C1 segment of cervical spinal cord (tissue), 14 donors: ENCODE results near the gene RTP2.
A peak's percentile ranks its signal among the peaks of the same experiment; 100 is the strongest.

Experiments
- DNase-seq, 14 donors: peaks; one replicate each; lab custom pipeline; 2025; lab: John Stamatoyannopoulos, UW

The RTP2 gene

DNA sequence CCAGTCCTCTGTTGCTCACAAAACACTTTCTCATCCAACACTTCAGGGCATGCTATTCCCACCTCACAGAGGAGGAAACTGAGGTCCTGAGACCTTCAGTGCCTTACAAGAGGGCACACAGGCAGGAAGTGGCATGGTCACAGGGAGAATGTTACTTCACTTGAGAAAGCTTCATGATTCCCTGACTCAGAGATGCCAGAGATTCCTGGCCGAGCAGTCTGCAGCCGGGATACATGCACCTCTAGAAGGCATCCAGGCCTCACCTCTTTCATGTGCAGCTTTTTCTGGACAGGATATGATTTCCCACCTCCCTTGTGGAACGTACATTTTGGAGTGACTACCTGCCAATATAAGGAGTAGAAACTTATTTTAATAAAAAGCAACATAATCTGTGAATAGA is 29.3 kb downstream of the RTP2 start:
- no peak for DNase-seq

DNA sequence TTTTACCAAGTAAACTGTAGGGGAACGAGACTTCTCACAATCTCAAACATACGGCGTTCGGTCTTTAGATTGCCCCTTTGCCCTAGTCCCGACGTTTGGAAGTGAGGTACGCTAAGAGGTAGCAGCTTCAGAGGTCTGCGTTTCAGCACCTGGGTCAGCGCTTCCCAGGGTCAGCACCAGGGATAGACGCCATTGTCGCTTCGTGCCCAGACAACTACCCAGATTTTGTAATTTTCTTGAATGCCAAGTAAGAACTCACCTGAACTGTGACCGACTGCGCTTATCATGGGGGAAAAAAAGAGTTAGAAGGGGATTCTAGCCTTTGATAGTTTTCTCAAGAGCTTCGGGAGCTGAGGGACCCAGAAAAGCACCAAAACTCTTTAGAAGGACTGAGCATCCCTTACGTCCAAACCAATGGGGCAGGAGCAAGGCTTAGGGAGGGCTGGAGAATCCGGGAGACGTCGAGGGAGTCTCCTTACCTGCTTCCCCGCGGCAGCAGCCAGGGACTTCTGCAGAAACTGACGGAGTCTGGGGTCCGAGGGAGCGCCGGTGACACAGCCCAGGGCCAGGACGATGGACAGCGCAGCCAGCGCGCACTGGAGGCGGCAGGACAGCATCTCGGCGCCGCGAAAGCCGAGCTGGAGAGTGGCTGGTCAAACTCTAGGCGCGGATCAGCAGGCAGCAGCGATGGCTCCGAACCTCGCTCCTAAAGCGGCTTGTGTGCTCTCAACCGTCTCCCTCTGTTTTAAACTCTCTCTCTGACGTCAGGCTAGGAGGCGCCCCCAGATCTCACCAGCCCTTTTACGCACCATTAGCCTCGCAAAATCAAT is 32.5 kb downstream of the RTP2 start, which contains the start of gene SST:
SST (minus strand) TSS at position 720 of the 830 bp plus-strand sequence; CDS start at position 617, 103 bp downstream.
- peak in 1 of 14 donors; percentile 6 for DNase-seq

DNA sequence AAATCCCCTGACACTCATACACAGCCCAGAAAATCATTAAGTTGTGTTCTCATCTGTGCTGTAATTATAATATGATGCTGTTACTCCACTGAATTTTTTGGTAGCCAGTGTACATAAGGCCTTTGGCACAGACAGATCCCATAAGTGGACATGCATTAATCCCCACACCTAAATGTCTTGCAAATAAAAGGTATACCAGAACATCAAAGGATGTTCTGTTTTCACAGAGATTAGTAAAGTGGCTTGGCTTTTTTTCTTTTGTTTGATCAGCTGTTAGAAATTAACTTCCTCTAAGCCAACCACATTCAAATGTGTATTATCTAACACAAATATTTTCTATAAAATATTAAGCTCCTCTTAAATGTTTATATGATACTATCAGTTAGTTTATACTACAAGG is 34.8 kb downstream of the RTP2 start:
- DNase-seq, result no peak

DNA sequence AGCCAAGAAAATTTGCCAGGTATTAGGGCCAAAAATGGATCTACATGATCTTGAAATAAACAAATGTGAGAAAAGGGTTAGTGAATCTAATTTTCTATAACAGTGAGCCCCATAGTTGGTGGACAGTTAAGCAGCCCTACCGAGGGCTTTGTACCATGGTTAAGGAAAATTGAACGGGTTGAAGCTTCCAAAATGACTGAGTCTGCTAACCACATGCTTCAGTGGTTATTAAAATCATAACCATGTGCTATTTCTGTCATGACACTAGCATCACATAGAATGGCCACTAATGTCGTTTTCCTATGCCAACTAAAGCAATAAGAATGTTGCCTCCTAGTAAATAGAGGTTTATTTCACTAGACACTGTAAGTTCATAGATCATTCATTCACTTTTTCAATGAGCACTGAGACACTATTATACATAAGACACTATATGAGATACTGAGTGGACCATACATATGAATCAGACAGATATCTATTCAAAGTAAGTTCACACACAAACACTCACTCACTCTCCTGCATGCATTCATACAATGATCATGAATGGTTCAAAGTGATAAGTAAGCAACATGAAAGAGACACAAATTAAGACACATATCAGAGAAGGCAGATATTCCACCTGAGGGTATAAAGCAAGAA is 36.5 kb downstream of the RTP2 start:
- no peak for DNase-seq

DNA sequence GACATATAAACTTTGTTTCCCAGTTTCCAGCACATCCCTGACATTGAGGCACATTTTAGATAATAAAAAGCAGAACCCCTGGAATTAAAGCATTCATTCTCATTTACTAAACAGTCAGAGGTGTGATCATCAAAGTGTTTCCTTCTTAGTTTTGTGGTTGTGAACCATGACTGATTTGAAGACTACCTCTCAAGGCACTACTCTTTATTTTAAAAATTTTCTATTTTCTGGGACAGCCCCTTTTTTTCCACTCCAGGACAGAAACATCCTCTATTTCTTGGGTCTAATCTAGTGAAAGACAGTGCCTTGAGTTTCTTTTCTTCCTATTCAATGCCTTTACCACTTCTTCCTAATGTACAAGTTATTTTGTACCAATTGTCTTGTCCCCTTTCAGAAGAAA is 37.3 kb downstream of the RTP2 start:
- DNase-seq, result no peak

DNA sequence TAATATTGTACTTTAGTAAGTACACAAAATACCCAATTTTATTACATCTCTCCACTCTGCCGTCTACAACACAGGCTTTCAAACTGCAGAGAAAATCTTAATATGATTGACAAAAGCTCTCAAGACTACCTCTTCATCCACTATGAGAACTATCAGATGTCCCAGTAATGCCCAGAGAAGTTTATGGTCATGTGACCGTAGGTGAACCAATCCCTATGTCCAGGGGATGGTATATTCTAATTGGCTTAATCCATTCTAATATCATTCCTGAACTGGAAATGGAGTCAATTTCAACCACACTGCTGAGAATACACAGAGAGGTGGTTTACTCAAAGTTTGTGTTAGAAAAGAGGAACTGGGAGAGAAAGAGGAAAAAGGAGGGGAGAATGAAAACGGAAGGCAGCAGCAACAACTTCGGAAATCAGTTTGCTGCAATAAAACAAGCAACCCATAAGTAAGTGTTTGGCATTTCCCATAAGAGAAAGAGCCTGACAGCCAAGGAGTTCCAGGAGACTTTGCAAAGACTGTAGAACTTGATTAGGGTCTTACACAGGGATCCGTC is 39.4 kb downstream of the RTP2 start:
- DNase-seq, result no peak

DNA sequence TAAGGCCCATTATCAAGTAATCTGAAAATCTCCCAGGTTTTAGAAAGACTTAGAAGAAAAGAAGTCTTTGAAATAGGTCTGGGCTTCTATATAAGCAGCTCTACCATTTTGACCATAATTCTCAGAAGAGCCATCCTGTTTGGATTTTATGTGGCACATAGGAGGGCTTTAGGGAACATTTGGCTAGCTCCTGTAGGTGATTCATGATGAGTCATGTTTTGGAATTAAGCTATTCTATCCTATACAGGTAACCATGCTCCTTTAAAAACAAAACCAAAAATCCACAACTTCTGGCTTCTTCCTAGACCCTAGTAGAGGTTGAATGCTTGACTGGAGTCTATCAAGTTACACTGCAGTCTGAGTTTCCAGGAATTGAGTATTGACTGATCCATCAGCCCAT is 41.1 kb downstream of the RTP2 start:
- DNase-seq, result no peak

DNA sequence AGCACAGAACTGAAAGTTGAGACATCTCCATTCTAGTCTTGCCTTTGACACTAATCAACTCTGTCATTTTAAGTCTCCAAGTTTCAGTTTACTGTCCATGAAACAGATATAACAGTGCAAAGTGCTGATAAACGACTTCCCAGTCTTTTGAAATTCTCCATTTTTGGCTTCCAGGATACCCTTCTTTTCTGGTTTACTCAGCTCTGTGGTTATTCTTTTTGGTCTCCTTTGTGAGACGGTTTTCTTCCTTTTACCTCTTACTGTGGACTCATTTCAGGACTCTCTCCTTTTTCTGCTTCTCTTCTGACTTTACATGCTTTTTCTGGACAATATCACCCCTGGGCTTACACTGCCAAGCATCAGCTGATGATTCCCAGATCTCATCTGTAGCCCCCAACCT is 51.1 kb downstream of the RTP2 start:
- DNase-seq, result no peak
